Effector memory CD8-positive, alpha-beta T cell (primary cell): ENCODE results near the gene GAB4.
"Not testable (repeated sequence)": the region's sequence is repeated elsewhere in the genome, so short reads cannot be mapped to it uniquely, and the experiment has no call there.

ENCODE experiments used
- ATAC-seq: fragments of 150-1000 bp; cut with Tn5 transposase; replicated peaks from 2 replicates; pipeline ENCODE4 v1.10.0; 2021; ENCODE audit warnings: mild to moderate bottlenecking, moderate library complexity
- DNase-seq, 3 experiments: peaks; one replicate each; pipeline ENCODE4 v3.0.0; 2021
- H3K27ac Mint-ChIP-seq, 2 donors: one replicate each; pipeline ENCODE4 v1.8.0; 2022; ENCODE audit warnings: mild to moderate bottlenecking in 2 of 2, mixed read lengths in 2 of 2, moderate library complexity in 2 of 2
- H3K27me3 Mint-ChIP-seq, 2 donors: one replicate each; pipeline ENCODE4 v1.8.0; 2022; ENCODE audit warnings: mixed read lengths in 2 of 2
- H3K36me3 Mint-ChIP-seq: one replicate; pipeline ENCODE4 v1.8.0; 2022; ENCODE audit warnings: mild to moderate bottlenecking, moderate library complexity, mixed read lengths; ENCODE audit not compliant: insufficient read depth
- H3K4me1 Mint-ChIP-seq, 2 donors: one replicate each; pipeline ENCODE4 v1.8.0; 2022; ENCODE audit warnings: low read depth in 2 of 2, mixed read lengths in 2 of 2
- H3K4me3 Mint-ChIP-seq, 2 donors: one replicate each; pipeline ENCODE4 v1.8.0; 2022; ENCODE audit warnings: mild to moderate bottlenecking in 2 of 2, mixed read lengths in 2 of 2, moderate library complexity in 2 of 2
- H3K9me3 Mint-ChIP-seq, 2 donors: one replicate each; pipeline ENCODE4 v1.8.0; 2022; ENCODE audit warnings: mixed read lengths in 2 of 2

Gene GAB4

GRCh38 chr22:17024380-17024779, 16.4 kb upstream of the GAB4 start:
- not testable (repeated sequence) for DNase-seq, H3K36me3 Mint-ChIP-seq, H3K4me1 Mint-ChIP-seq, H3K9me3 Mint-ChIP-seq, H3K27ac Mint-ChIP-seq, H3K4me3 Mint-ChIP-seq, ATAC-seq
- H3K27me3 Mint-ChIP-seq, result peaks cover 33 to 45% of the 10 kb centered on the region in 2 donors

- H3K27me3 Mint-ChIP-seq, result peaks cover 45 to 66% of the 10 kb centered on the region in 2 donors
- H3K4me3 Mint-ChIP-seq, H3K9me3 Mint-ChIP-seq, H3K4me1 Mint-ChIP-seq, DNase-seq, H3K36me3 Mint-ChIP-seq, ATAC-seq, H3K27ac Mint-ChIP-seq: not testable (repeated sequence)
Observed at GRCh38 chr22:17015552-17015951, 7.5 kb upstream of the GAB4 start.

- H3K27me3 Mint-ChIP-seq, result peaks cover 48 to 70% of the 10 kb centered on the region in 2 donors
- H3K4me1 Mint-ChIP-seq, H3K36me3 Mint-ChIP-seq, H3K27ac Mint-ChIP-seq, H3K9me3 Mint-ChIP-seq, DNase-seq, ATAC-seq, H3K4me3 Mint-ChIP-seq: not testable (repeated sequence)
Observed at GRCh38 chr22:17014101-17014440, 6.0 kb upstream of the GAB4 start.

GRCh38 chr22:17013396-17014100, 5.5 kb upstream of the GAB4 start:
- ATAC-seq, result no peak
- DNase-seq, result no peak
- Mint-ChIP-seq H3K9me3 (no peaks in the 10 kb centered on the region), H3K36me3 (peaks cover 2% of the 10 kb centered on the region), H3K27ac (no peak overlapping the region), H3K4me1 (no peaks in the 10 kb centered on the region), H3K4me3 (no peak overlapping the region), H3K27me3 (peaks cover 47 to 75% of the 10 kb centered on the region in 2 donors)

GRCh38 chr22:17012267-17012666, 4.2 kb upstream of the GAB4 start:
- peaks cover 53 to 82% of the 10 kb centered on the region in 2 donors for H3K27me3 Mint-ChIP-seq
- H3K4me1 Mint-ChIP-seq, result no peaks in the 10 kb centered on the region
- H3K27ac Mint-ChIP-seq, result no peak overlapping the region
- peaks cover 2% of the 10 kb centered on the region for H3K36me3 Mint-ChIP-seq
- H3K9me3 Mint-ChIP-seq, result no peaks in the 10 kb centered on the region
- ATAC-seq (no peak), DNase-seq (no peak)
- H3K4me3 Mint-ChIP-seq, result no peak overlapping the region

GRCh38 chr22:17009640-17010291, 1.7 kb upstream of the GAB4 start:
- Mint-ChIP-seq H3K4me3 (no peak overlapping the region), H3K27ac (no peak overlapping the region), H3K4me1 (no peaks in the 10 kb centered on the region), H3K27me3 (peaks cover 63 to 90% of the 10 kb centered on the region in 2 donors), H3K9me3 (no peaks in the 10 kb centered on the region), H3K36me3 (peaks cover 2% of the 10 kb centered on the region)
- DNase-seq (no peak), ATAC-seq (no peak)

- Mint-ChIP-seq H3K4me3 (no peak overlapping the region), H3K4me1 (no peaks in the 10 kb centered on the region), H3K27ac (no peak overlapping the region), H3K36me3 (peaks cover 2% of the 10 kb centered on the region), H3K9me3 (peaks cover 0 to 10% of the 10 kb centered on the region in 2 donors), H3K27me3 (peaks cover 74 to 90% of the 10 kb centered on the region in 2 donors)
- ATAC-seq (no peak), DNase-seq (no peak)
Observed at GRCh38 chr22:17007257-17007656, 765 bp downstream of the GAB4 start.

GRCh38 chr22:16989915-16990314, 18.1 kb downstream of the GAB4 start:
- no peak for DNase-seq
- Mint-ChIP-seq H3K27me3 (peaks cover 36 to 64% of the 10 kb centered on the region in 2 donors), H3K4me3 (no peak overlapping the region), H3K9me3 (no peaks in the 10 kb centered on the region), H3K27ac (no peak overlapping the region), H3K4me1 (no peaks in the 10 kb centered on the region), H3K36me3 (no peaks in the 10 kb centered on the region)
- ATAC-seq, result no peak

GRCh38 chr22:16988257-16988656, 19.8 kb downstream of the GAB4 start:
- Mint-ChIP-seq H3K27ac (no peak overlapping the region), H3K9me3 (peaks cover 5 to 6% of the 10 kb centered on the region in 2 donors), H3K4me1 (no peaks in the 10 kb centered on the region), H3K36me3 (no peaks in the 10 kb centered on the region), H3K27me3 (peaks cover 28 to 59% of the 10 kb centered on the region in 2 donors), H3K4me3 (no peak overlapping the region)
- no peak for ATAC-seq
- DNase-seq, result no peak

GRCh38 chr22:16987822-16988221, 20.2 kb downstream of the GAB4 start:
- H3K36me3 Mint-ChIP-seq, result no peaks in the 10 kb centered on the region
- no peak for ATAC-seq
- H3K9me3 Mint-ChIP-seq, result peaks cover 5 to 8% of the 10 kb centered on the region in 2 donors
- H3K4me1 Mint-ChIP-seq, result no peaks in the 10 kb centered on the region
- no peak overlapping the region for H3K27ac Mint-ChIP-seq
- DNase-seq, result no peak
- no peak overlapping the region for H3K4me3 Mint-ChIP-seq
- H3K27me3 Mint-ChIP-seq, result peaks cover 27 to 59% of the 10 kb centered on the region in 2 donors

- peaks cover 0 to 6% of the 10 kb centered on the region in 2 donors for H3K9me3 Mint-ChIP-seq
- no peak overlapping the region for H3K4me3 Mint-ChIP-seq
- no peak overlapping the region for H3K27ac Mint-ChIP-seq
- peaks cover 59 to 63% of the 10 kb centered on the region in 2 donors for H3K27me3 Mint-ChIP-seq
- DNase-seq (no peak), ATAC-seq (no peak)
- H3K4me1 Mint-ChIP-seq, result no peaks in the 10 kb centered on the region
- no peaks in the 10 kb centered on the region for H3K36me3 Mint-ChIP-seq
Observed at GRCh38 chr22:16975155-16975885, 32.7 kb downstream of the GAB4 start.

GRCh38 chr22:16974298-16975084, 33.5 kb downstream of the GAB4 start:
- no peak for ATAC-seq
- peak overlapping the region in 1 of 2 donors; percentile 18 for H3K4me3 Mint-ChIP-seq

GRCh38 chr22:16973591-16974297, 34.3 kb downstream of the GAB4 start:
- Mint-ChIP-seq H3K27ac (no peak overlapping the region), H3K4me3 (no peak overlapping the region), H3K9me3 (peaks cover 0 to 6% of the 10 kb centered on the region in 2 donors), H3K36me3 (no peaks in the 10 kb centered on the region), H3K4me1 (no peaks in the 10 kb centered on the region), H3K27me3 (peaks cover 65 to 70% of the 10 kb centered on the region in 2 donors)
- ATAC-seq (no peak), DNase-seq (no peak)

More at GRCh38 chr22:16974298-16975084, 33.5 kb downstream of the GAB4 start:
- Mint-ChIP-seq H3K27me3 (peaks cover 63 to 67% of the 10 kb centered on the region in 2 donors), H3K9me3 (peaks cover 0 to 6% of the 10 kb centered on the region in 2 donors), H3K4me1 (no peaks in the 10 kb centered on the region), H3K36me3 (no peaks in the 10 kb centered on the region), H3K27ac (no peak overlapping the region)
- no peak for DNase-seq
